Motor neuron (in vitro differentiated cells): Measurements from ENCODE around the gene ACAD10. TPM values are rescaled to one million over a fixed set of nuclear protein-coding genes. Genes with fewer than 3 reads are reported as not detected.

Experiments used
- ATAC-seq, 8 experiments: fragments of 200-7000 bp; cut with Tn5 transposase; replicated peaks in 6 of 8; 2 replicates each; pipeline ENCODE4 v1.8.0; 2021; ENCODE audit warnings: mild to moderate bottlenecking in 8 of 8, moderate library complexity in 8 of 8
- H3K27ac ChIP-seq, 2 donors: fragments of 250-450 bp; sonication (Bioruptor Pico); 2 replicates each; pipeline ENCODE4 v1.9.0; 2021; ENCODE audit warnings: antibody characterized with exemption in 2 of 2, mild to moderate bottlenecking in 2 of 2, moderate library complexity in 1 of 2
- H3K4me1 ChIP-seq, 2 donors: fragments of 250-450 bp; sonication (Bioruptor Pico); replicated peaks in 1 of 2; 2 replicates each; pipeline ENCODE4 v1.6.1; 2021; ENCODE audit warnings: antibody characterized with exemption in 2 of 2, mild to moderate bottlenecking in 2 of 2, moderate library complexity in 1 of 2
- H3K4me3 ChIP-seq, 5 donors: fragments of 250-450 bp; sonication (Bioruptor Pico); 2 replicates each; pipeline ENCODE4 v1.9.0; 2021; ENCODE audit warnings: antibody characterized with exemption in 5 of 5, mild to moderate bottlenecking in 5 of 5, moderate library complexity in 4 of 5
- WGBS, 10 experiments: fragments of 450-650 bp; shearing (Covaris generic); methylation state at CpG; one replicate each; pipeline ENCODE4 v1.0.0; 2022; 5-methylcytosine and 5-hydroxymethylcytosine counted together
- in situ Hi-C, 9 experiments: fragments of 400-800 bp; cut with MboI; loops; one replicate each; pipeline ENCODE4 v1.15.0; 2021; ENCODE audit warnings: low sequenced_read_pairs in 9 of 9, low pct_unique_long_range_greater_than_20kb in 2 of 9; ENCODE audit not compliant: unreplicated experiment in 9 of 9
- total RNA-seq, 8 experiments: library from RNA; unstranded; fragments of 300-600 nt; gene quantifications; 2 replicates each; pipeline versions ENCODE4 v1.2.3 to v1.2.4, GENCODE V29; 2022

ACAD10 gene
- total RNA-seq, 8 experiments from 2014 or later: 12.9 to 66.9 (median 17.6) TPM

GRCh38 chr12:111775205-111776193 is 89.6 kb downstream of the ACAD10 start:
- Histone ChIP-seq H3K27ac (no peak overlapping the region), H3K4me3 (no peak overlapping the region), H3K4me1 (peaks cover 3 to 4% of the 10 kb centered on the region in 2 donors)
- ATAC-seq: peak in 3 of 8 experiments; percentile 6 to 28 (median 18)
- 8 to 96% (median 71%) methylated on average over 2 to 12 of the region's 15 CpGs; no CpG with 5 or more reads in 3 of the 10 experiments for WGBS, 10 experiments
- in situ Hi-C loops: no loop called here

- in situ Hi-C loops: no loop called here
- H3K27ac ChIP-seq: no peak overlapping the region
- no peak for ATAC-seq
- H3K4me1 ChIP-seq: peaks cover 3 to 4% of the 10 kb centered on the region in 2 donors
- H3K4me3 ChIP-seq: no peak overlapping the region
- WGBS, 10 experiments: 0 to 100% (median 93%) methylated on average over 1 to 3 of the region's 3 CpGs; no CpG with 5 or more reads in 2 of the 10 experiments
These were observed 91.0 kb downstream of the ACAD10 start for GRCh38 chr12:111776836-111777344.

- Histone ChIP-seq H3K4me1 (peaks cover 3 to 4% of the 10 kb centered on the region in 2 donors), H3K4me3 (no peak overlapping the region), H3K27ac (no peak overlapping the region)
- WGBS, 10 experiments: 60 to 100% (median 81%) methylated on average over 1 to 8 of the region's 16 CpGs; no CpG with 5 or more reads in 3 of the 10 experiments
- in situ Hi-C loops: no loop called here
- no peak for ATAC-seq
These were observed 91.6 kb downstream of the ACAD10 start for GRCh38 chr12:111777345-111778045.

- in situ Hi-C loops: no loop called here
- ATAC-seq: no peak
- Histone ChIP-seq H3K4me3 (no peak overlapping the region), H3K4me1 (no peaks in the 10 kb centered on the region), H3K27ac (no peak overlapping the region)
- 53 to 100% (median 91%) methylated on average over 2 to 10 of the region's 10 CpGs; no CpG with 5 or more reads in 3 of the 10 experiments for WGBS, 10 experiments
These were observed 94.3 kb downstream of the ACAD10 start for GRCh38 chr12:111780166-111780565.

- in situ Hi-C loops: no loop called here
- no peaks in the 10 kb centered on the region for H3K4me1 ChIP-seq
- ATAC-seq: no peak
- 75 to 100% (median 100%) methylated on average over 1 to 4 of the region's 5 CpGs; no CpG with 5 or more reads in 2 of the 10 experiments for WGBS, 10 experiments
- no peak overlapping the region for H3K27ac ChIP-seq
- no peak overlapping the region for H3K4me3 ChIP-seq
These were observed 94.8 kb downstream of the ACAD10 start for GRCh38 chr12:111780615-111781014.

GRCh38 chr12:111781085-111781658 is 95.3 kb downstream of the ACAD10 start:
- in situ Hi-C loops: no loop called here
- no peak overlapping the region for H3K27ac ChIP-seq
- 81 to 83% (median 83%) methylated on average over 1 to 2 of the region's 2 CpGs; no CpG with 5 or more reads in 7 of the 10 experiments for WGBS, 10 experiments
- no peak overlapping the region for H3K4me3 ChIP-seq
- no peak for ATAC-seq
- H3K4me1 ChIP-seq: no peaks in the 10 kb centered on the region

- 81 to 93% (median 89%) methylated on average over 2 to 5 of the region's 17 CpGs; no CpG with 5 or more reads in 6 of the 10 experiments for WGBS, 10 experiments
- in situ Hi-C loops: no loop called here
- no peak overlapping the region for H3K27ac ChIP-seq
- no peak for ATAC-seq
- no peaks in the 10 kb centered on the region for H3K4me1 ChIP-seq
- no peak overlapping the region for H3K4me3 ChIP-seq
These were observed 97.2 kb downstream of the ACAD10 start for GRCh38 chr12:111783046-111783445.

GRCh38 chr12:111784953-111785352 is 99.1 kb downstream of the ACAD10 start:
- Histone ChIP-seq H3K27ac (no peak overlapping the region), H3K4me1 (no peaks in the 10 kb centered on the region), H3K4me3 (no peak overlapping the region)
- WGBS, 10 experiments: 91 to 100% (median 100%) methylated on average over 1 to 4 of the region's 4 CpGs; no CpG with 5 or more reads in 4 of the 10 experiments
- in situ Hi-C loops: no loop called here
- no peak for ATAC-seq

GRCh38 chr12:111785651-111786050 is 99.8 kb downstream of the ACAD10 start:
- no peak overlapping the region for H3K4me3 ChIP-seq
- no peak overlapping the region for H3K27ac ChIP-seq
- no peak for ATAC-seq

GRCh38 chr12:111788178-111788654 is 102.4 kb downstream of the ACAD10 start:
- in situ Hi-C loops: no loop called here
- ATAC-seq: peak in 1 of 8 experiments; percentile 69

More at GRCh38 chr12:111785651-111786050, 99.8 kb downstream of the ACAD10 start:
- H3K4me1 ChIP-seq: no peaks in the 10 kb centered on the region
- in situ Hi-C loops: no loop called here
- WGBS, 10 experiments: 0 to 100% (median 93%) methylated on average over 1 to 2 of the region's 2 CpGs; no CpG with 5 or more reads in 1 of the 10 experiments

GRCh38 chr12:111789779-111790178 is 103.9 kb downstream of the ACAD10 start:
- 20 to 85% (median 67%) methylated on average over 1 to 6 of the region's 11 CpGs; no CpG with 5 or more reads in 2 of the 10 experiments for WGBS, 10 experiments
- Histone ChIP-seq H3K4me1 (no peaks in the 10 kb centered on the region), H3K27ac (no peak overlapping the region), H3K4me3 (no peak overlapping the region)
- in situ Hi-C loops: no loop called here
- ATAC-seq: no peak

More at GRCh38 chr12:111788178-111788654, 102.4 kb downstream of the ACAD10 start:
- WGBS, 10 experiments: 43 to 100% (median 78%) methylated on average over 1 to 8 of the region's 8 CpGs
- Histone ChIP-seq H3K27ac (no peak overlapping the region), H3K4me3 (no peak overlapping the region), H3K4me1 (no peaks in the 10 kb centered on the region)

- H3K4me1 ChIP-seq: no peaks in the 10 kb centered on the region
These were observed 105.7 kb downstream of the ACAD10 start for GRCh38 chr12:111791507-111791906.

More at GRCh38 chr12:111791507-111791906, 105.7 kb downstream of the ACAD10 start:
- WGBS, 10 experiments: 81 to 100% (median 93%) methylated on average over 2 to 4 of the region's 8 CpGs; no CpG with 5 or more reads in 5 of the 10 experiments
- no peak for ATAC-seq
- H3K4me3 ChIP-seq: no peak overlapping the region
- in situ Hi-C loops: no loop called here
- no peak overlapping the region for H3K27ac ChIP-seq
